ENCODE measurements around the gene PCIF1. TPM values are rescaled to one million over a fixed set of nuclear protein-coding genes. Genes with fewer than 3 reads are reported as not detected.
A peak's percentile ranks its signal among the peaks of the same experiment; 100 is the strongest.

The PCIF1 gene
- total RNA-seq, 1 experiment from 2014 or later = 26.8 TPM

DNA sequence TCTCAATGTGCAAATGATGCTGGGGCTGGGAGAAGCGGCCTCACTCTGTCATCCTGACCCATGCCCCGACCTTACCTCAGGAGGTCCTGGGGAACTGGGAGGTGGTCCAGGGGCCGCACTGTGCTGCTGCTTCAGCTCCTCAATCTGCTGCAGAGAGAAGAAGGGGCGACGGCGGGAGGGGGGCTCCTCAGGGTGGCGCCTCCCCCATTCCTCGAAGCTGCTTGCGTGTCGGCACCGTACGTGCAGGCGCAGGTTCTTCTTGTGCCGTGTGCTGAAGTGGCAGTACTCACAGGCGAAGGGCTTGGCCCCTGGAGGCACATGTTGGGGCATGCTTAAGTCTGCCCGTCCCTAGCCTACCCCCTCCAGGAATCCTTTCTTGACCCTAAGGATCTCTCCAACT lies 24.6 kb downstream of the PCIF1 start:
- Histone ChIP-seq H2AK5ac (ENCODE audit: insufficient read length, low read length) (no peak overlapping the region), H3K27me3 (ENCODE audit: insufficient read depth, low read length) (no peaks in the 10 kb centered on the region), H3K79me2 (ENCODE audit: insufficient read depth, low read length) (no peaks in the 10 kb centered on the region), H2AFZ (ENCODE audit: low read length) (no peak overlapping the region), H2BK20ac (ENCODE audit: low read depth, low read length, poor library complexity, severe bottlenecking) (no peak overlapping the region), H4K5ac (ENCODE audit: insufficient read length, low read depth, low read length) (no peak overlapping the region), H3T11ph (ENCODE audit: low read length) (no peak overlapping the region), H2BK120ac (ENCODE audit: low read depth, low read length, poor library complexity, severe bottlenecking) (no peak overlapping the region), H3K18ac (ENCODE audit: insufficient read length, low read depth, low read length) (no peak overlapping the region), H4K8ac (replicated peaks; ENCODE audit: insufficient read length, low read depth, low read length) (no peak overlapping the region), H4K20me1 (ENCODE audit: control insufficient read depth, insufficient read depth, insufficient read length) (no peaks in the 10 kb centered on the region), H3K4ac (ENCODE audit: low read depth, low read length) (no peak overlapping the region), H3K9ac (ENCODE audit: extremely low read depth, insufficient read length, low read length) (no peak overlapping the region), H3K4me1 (ENCODE audit: insufficient read depth, low read length) (no peaks in the 10 kb centered on the region), H3K23me2 (ENCODE audit: insufficient read length, low read depth, low read length, poor library complexity, severe bottlenecking) (no peaks in the 10 kb centered on the region), H2BK15ac (ENCODE audit: low read depth, low read length) (no peak overlapping the region), H3K23ac (ENCODE audit: insufficient read length, low read depth, low read length) (no peak overlapping the region), H4K91ac (ENCODE audit: insufficient read length, low read depth, low read length) (no peak overlapping the region), H3K27ac (ENCODE audit: insufficient read length, low read depth, low read length) (no peak overlapping the region), H3K56ac (ENCODE audit: insufficient read length, low read depth, low read length) (no peak overlapping the region), H3K4me2 (ENCODE audit: insufficient read depth, insufficient read length, low read length) (no peak overlapping the region), H3K9me3 (ENCODE audit: control insufficient read depth, low read depth, low read length) (no peaks in the 10 kb centered on the region), H3K14ac (ENCODE audit: insufficient read depth, low read length) (no peak overlapping the region), H3K79me1 (ENCODE audit: insufficient read depth, low read depth, low read length, poor library complexity, severe bottlenecking) (no peaks in the 10 kb centered on the region), H2BK12ac (ENCODE audit: insufficient read length, low read depth, low read length) (no peak overlapping the region), H2BK5ac (ENCODE audit: insufficient read length, low read length) (no peak overlapping the region)
- TF ChIP-seq, protein P1, sequence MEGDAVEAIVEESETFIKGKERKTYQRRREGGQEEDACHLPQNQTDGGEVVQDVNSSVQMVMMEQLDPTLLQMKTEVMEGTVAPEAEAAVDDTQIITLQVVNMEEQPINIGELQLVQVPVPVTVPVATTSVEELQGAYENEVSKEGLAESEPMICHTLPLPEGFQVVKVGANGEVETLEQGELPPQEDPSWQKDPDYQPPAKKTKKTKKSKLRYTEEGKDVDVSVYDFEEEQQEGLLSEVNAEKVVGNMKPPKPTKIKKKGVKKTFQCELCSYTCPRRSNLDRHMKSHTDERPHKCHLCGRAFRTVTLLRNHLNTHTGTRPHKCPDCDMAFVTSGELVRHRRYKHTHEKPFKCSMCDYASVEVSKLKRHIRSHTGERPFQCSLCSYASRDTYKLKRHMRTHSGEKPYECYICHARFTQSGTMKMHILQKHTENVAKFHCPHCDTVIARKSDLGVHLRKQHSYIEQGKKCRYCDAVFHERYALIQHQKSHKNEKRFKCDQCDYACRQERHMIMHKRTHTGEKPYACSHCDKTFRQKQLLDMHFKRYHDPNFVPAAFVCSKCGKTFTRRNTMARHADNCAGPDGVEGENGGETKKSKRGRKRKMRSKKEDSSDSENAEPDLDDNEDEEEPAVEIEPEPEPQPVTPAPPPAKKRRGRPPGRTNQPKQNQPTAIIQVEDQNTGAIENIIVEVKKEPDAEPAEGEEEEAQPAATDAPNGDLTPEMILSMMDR (conservative IDR thresholded peaks at IDR 0.05) = no peak
- no peaks in the 10 kb centered on the region for H3K4me1 Mint-ChIP-seq
- peak overlapping the region in 1 of 3 experiments; percentile 61; a peak in 1 of 7 replicates for H3K27ac Mint-ChIP-seq
- no peaks in the 10 kb centered on the region for H3K27me3 Mint-ChIP-seq (ENCODE audit: low read depth)
- no peak overlapping the region for H3K4me3 Mint-ChIP-seq
- H3K36me3 Mint-ChIP-seq (ENCODE audit: insufficient read depth in 1 of 3, low read depth in 3 of 3) = peaks cover 25 to 69% (median 51%) of the 10 kb centered on the region in 3 experiments
- peak; percentile 18 for DNase-seq
- H3K9me3 Mint-ChIP-seq = no peaks in the 10 kb centered on the region
- no CpG with 5 or more reads among the region's 16 CpGs for WGBS (ENCODE audit: extremely low coverage, insufficient read length, low lambda C conversion rate)
